PC-3 (cell line): Measurements from ENCODE around the gene POLR2J. TPM values are rescaled to one million over a fixed set of nuclear protein-coding genes. Genes with fewer than 3 reads are reported as not detected.

Source experiments
- ATAC-seq: fragments of 200-7000 bp; cut with Tn5 transposase; 2 replicates; pipeline ENCODE4 v1.9.1; 2020; ENCODE audit warnings: mild to moderate bottlenecking, moderate library complexity
- BruUV-seq: library from RNA; stranded (reverse); fragments of 400-500 nt; replicated peaks from 2 replicates; lab custom pipeline; 2021; lab: Mats Ljungman, UMichigan
- CTCF ChIA-PET: fragments of 300-600 bp; sonication (Branson Sonifier 250); formaldehyde crosslinking; loops from one replicate; lab custom pipeline; 2022; ENCODE audit warnings: antibody characterized with exemption; lab: Charles Lee
- POLR2A ChIA-PET: fragments of 300-600 bp; sonication (Branson Sonifier 250); formaldehyde crosslinking; loops from one replicate; lab custom pipeline; 2022; ENCODE audit warnings: antibody characterized with exemption; ENCODE audit not compliant: unreplicated experiment; lab: Charles Lee
- DNase-seq: peaks from one replicate; pipeline ENCODE4 v3.0.0-alpha.2; 2015
- H2AFZ ChIP-seq: fragments of 300-600 bp; sonication (generic); 2 replicates; pipeline ENCODE4 v1.6.0; 2016; ENCODE audit warnings: antibody characterized with exemption, low read length
- H3F3A ChIP-seq: fragments of 300-600 bp; sonication (generic); one replicate; pipeline ENCODE4 v1.6.0; 2017; ENCODE audit warnings: antibody characterized with exemption, low read length, control low read depth, mild to moderate bottlenecking; ENCODE audit not compliant: unreplicated experiment
- H3K27ac ChIP-seq: fragments of 300-600 bp; sonication (generic); 2 replicates; pipeline ENCODE4 v1.5.1; 2016; ENCODE audit warnings: mild to moderate bottlenecking, low read length
- H3K27me3 ChIP-seq: fragments of 300-600 bp; sonication (generic); 2 replicates; pipeline ENCODE4 v1.6.1; 2016; ENCODE audit warnings: low read length, mixed read lengths
- H3K36me3 ChIP-seq: fragments of 300-600 bp; sonication (generic); 2 replicates; pipeline ENCODE4 v1.6.1; 2016; ENCODE audit warnings: low read depth, mixed run types, low read length, mixed read lengths
- H3K4me1 ChIP-seq: fragments of 300-600 bp; sonication (generic); 2 replicates; pipeline ENCODE4 v1.5.1; 2016; ENCODE audit warnings: low read length; ENCODE audit not compliant: insufficient read depth
- H3K4me2 ChIP-seq: fragments of 300-600 bp; sonication (generic); 2 replicates; pipeline ENCODE4 v1.6.0; 2016; ENCODE audit warnings: low read length
- H3K4me3 ChIP-seq: fragments of 300-600 bp; sonication (generic); 2 replicates; pipeline ENCODE4 v1.5.1; 2016; ENCODE audit warnings: mild to moderate bottlenecking, low read length, mixed read lengths
- H3K79me2 ChIP-seq: fragments of 300-600 bp; sonication (generic); 2 replicates; pipeline ENCODE4 v1.6.1; 2017; ENCODE audit warnings: low read length, mixed read lengths
- H3K9ac ChIP-seq: fragments of 300-600 bp; sonication (generic); 2 replicates; pipeline ENCODE4 v1.6.0; 2016; ENCODE audit warnings: mild to moderate bottlenecking, low read length
- H3K9me2 ChIP-seq: fragments of 300-600 bp; sonication (generic); replicated peaks from 2 replicates; pipeline ENCODE4 v1.6.1; 2016; ENCODE audit warnings: mixed run types, low read length, mixed read lengths
- H3K9me3 ChIP-seq: fragments of 300-600 bp; sonication (generic); 2 replicates; pipeline ENCODE4 v1.6.1; 2016; ENCODE audit warnings: low read length, mixed read lengths
- H4K20me1 ChIP-seq: fragments of 300-600 bp; sonication (generic); 2 replicates; pipeline ENCODE4 v1.6.1; 2016; ENCODE audit warnings: low read length, mixed read lengths
- EZH2 ChIP-seq: fragments of 300-600 bp; sonication (generic); IDR thresholded peaks from one replicate; pipeline ENCODE4 v1.6.1; 2017; ENCODE audit warnings: antibody characterized with exemption, mild to moderate bottlenecking, low read length; ENCODE audit not compliant: unreplicated experiment
- EZH2phosphoT487 ChIP-seq: fragments of 300-600 bp; sonication (generic); IDR thresholded peaks from 2 replicates; pipeline ENCODE4 v1.6.1; 2018; ENCODE audit warnings: mild to moderate bottlenecking, antibody characterized with exemption, low read length, borderline replicate concordance
- intact Hi-C: fragments of 100-400 bp; cut with micrococcal nuclease; formaldehyde crosslinking; loops from 2 replicates; pipeline ENCODE4 v1.9.0; 2023
- total RNA-seq: library from RNA; depleted of rRNA; stranded (reverse); fragments of >200 nt; gene quantifications from 2 replicates; pipeline ENCODE4 v1.2.3, GENCODE V29; 2014
- TF ChIP-seq, protein P1 (sequence below): fragments of 300-600 bp; sonication (generic); conservative IDR thresholded peaks from 2 replicates; pipeline ENCODE4 v1.5.1; 2017; ENCODE audit warnings: antibody characterized with exemption, low read depth, mild to moderate bottlenecking, low read length

Gene POLR2J
- total RNA-seq, 1 experiment from 2014 or later = 101 TPM

DNA sequence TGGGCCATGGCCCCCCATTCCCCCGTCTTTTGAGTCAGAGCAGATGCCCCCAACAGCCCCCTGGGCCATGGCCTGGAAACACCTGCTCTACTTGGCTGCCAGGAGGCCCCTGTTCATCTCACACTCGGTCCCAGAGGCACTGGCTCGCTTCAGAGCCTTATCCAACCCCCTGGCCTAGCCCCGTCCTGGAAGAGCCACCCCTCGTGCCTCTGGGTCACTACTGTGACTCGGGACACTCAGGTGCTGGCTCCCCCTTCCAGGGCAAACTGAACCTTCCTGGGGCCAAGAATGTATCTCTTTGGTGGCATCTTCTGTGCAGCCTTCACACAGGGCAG lies 7.0 kb downstream of the POLR2J start:
- Histone ChIP-seq H3K36me3 (no peaks in the 10 kb centered on the region; the same call in 1 of the 2 replicates), H3K9me3 (no peaks in the 10 kb centered on the region), H3K9me2 (no peaks in the 10 kb centered on the region), H2AFZ (no peak overlapping the region), H3K4me2 (no peak overlapping the region), H3K27ac (no peak overlapping the region), H3K79me2 (no peaks in the 10 kb centered on the region), H3K27me3 (no peaks in the 10 kb centered on the region), H3K9ac (no peak overlapping the region), H3F3A (no peaks in the 10 kb centered on the region), H3K4me3 (no peak overlapping the region), H3K4me1 (no peaks in the 10 kb centered on the region), H4K20me1 (no peaks in the 10 kb centered on the region)
- DNase-seq (no peak), ATAC-seq (no peak)
- no TSS peak for BruUV-seq
- ChIA-PET CTCF (no interaction called here), POLR2A (no interaction called here)
- TF ChIP-seq EZH2phosphoT487 (no peak), EZH2 (no peak)
- TF ChIP-seq, protein P1, sequence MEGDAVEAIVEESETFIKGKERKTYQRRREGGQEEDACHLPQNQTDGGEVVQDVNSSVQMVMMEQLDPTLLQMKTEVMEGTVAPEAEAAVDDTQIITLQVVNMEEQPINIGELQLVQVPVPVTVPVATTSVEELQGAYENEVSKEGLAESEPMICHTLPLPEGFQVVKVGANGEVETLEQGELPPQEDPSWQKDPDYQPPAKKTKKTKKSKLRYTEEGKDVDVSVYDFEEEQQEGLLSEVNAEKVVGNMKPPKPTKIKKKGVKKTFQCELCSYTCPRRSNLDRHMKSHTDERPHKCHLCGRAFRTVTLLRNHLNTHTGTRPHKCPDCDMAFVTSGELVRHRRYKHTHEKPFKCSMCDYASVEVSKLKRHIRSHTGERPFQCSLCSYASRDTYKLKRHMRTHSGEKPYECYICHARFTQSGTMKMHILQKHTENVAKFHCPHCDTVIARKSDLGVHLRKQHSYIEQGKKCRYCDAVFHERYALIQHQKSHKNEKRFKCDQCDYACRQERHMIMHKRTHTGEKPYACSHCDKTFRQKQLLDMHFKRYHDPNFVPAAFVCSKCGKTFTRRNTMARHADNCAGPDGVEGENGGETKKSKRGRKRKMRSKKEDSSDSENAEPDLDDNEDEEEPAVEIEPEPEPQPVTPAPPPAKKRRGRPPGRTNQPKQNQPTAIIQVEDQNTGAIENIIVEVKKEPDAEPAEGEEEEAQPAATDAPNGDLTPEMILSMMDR = no peak
- intact Hi-C loops = no loop called here

DNA sequence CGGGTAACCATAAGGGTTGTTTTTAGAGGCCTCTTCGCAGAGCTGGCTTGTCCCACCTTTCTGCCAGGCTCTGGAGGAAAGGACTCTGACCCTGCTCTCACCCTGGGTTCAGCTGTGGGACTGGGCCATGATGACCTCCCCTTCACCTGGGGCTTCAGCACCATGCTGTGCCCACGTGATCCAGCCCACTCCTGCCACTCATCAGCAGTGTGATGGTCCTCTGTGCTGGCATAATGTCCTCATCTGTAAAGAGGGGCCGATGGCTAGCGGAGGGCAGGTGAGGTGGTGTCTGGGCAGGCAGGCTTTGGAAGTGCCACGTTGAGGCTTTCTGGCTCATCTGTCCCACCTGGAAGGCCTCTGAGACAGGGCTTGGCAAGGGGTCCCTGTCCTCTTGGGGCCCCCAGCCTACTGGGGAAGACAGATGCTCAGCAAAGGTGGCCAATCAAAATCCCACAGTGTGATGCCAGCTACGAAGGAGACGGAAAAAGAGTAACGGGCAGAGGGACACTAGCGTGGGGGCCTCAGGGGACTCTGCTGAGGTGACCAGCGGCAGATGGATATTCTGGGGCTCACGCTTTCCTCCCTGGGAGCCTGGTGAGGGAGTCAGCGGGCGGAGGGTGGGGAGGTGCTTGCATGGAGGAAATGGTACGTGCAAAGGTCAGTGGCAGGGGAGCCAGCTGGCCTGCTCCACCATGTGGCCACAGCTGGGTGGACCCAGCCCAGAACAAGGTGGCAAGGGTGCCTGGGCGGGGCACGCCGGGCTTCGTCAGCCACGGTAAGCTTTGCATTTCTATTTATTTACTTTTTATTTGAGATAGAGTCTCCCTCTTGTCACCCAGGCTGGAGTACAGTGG lies 8.5 kb downstream of the POLR2J start:
- H3K27ac ChIP-seq = no peak overlapping the region
- H3K4me3 ChIP-seq = no peak overlapping the region
- intact Hi-C loops = no loop called here
- no peaks in the 10 kb centered on the region for H3K9me2 ChIP-seq
- no peak overlapping the region for H2AFZ ChIP-seq
- no peak overlapping the region for H3K4me2 ChIP-seq
- H3K9me3 ChIP-seq = no peaks in the 10 kb centered on the region
- no peaks in the 10 kb centered on the region for H4K20me1 ChIP-seq
- DNase-seq (no peak), ATAC-seq (no peak)
- H3F3A ChIP-seq = no peaks in the 10 kb centered on the region
- H3K27me3 ChIP-seq = no peaks in the 10 kb centered on the region
- CTCF ChIA-PET = no interaction called here
- BruUV-seq = no TSS peak
- H3K36me3 ChIP-seq = no peaks in the 10 kb centered on the region; the same call in 1 of the 2 replicates
- TF ChIP-seq EZH2phosphoT487 (no peak), EZH2 (no peak)
- TF ChIP-seq, protein P1 = no peak
- peaks cover 7% of the 10 kb centered on the region for H3K79me2 ChIP-seq
- POLR2A ChIA-PET = no interaction called here
- H3K4me1 ChIP-seq = peaks cover 6% of the 10 kb centered on the region; the same call in 1 of the 2 replicates
- no peak overlapping the region for H3K9ac ChIP-seq

DNA sequence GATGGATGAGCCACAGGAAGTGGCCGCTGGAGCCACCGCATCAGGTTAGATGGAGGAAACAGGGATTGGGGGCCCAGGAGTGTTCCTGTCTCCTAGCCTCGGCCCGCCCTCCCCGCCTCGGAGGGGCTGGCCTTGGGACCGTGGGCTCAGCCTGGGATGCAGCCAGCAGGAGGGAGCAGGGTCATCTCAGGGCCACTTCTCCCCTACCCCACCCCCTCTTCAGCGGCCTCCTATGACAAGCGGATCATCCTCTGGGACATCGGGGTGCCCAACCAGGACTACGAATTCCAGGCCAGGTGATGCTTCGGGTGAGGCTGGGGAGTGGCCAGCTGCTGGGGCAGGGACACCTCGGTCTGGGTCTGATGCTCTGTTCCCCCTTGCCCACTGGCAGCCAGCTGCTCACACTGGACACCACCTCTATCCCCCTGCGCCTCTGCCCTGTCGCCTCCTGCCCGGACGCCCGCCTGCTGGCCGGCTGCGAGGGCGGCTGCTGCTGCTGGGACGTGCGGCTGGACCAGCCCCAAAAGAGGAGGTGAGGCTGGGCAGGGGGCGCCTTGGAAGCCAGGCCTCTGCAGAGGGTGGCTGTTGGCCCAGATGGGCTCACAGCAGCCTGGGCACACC lies 9.3 kb downstream of the POLR2J start:
- intact Hi-C loops = no loop called here
- CTCF ChIA-PET = no interaction called here
- no peak overlapping the region for H3K4me2 ChIP-seq
- ATAC-seq = no peak
- BruUV-seq = no TSS peak
- H3K4me1 ChIP-seq = peaks cover 6% of the 10 kb centered on the region; the same call in 1 of the 2 replicates
- no peaks in the 10 kb centered on the region for H3K9me2 ChIP-seq
- no peak overlapping the region for H3K4me3 ChIP-seq
- H3K27ac ChIP-seq = no peak overlapping the region
- POLR2A ChIA-PET = no interaction called here
- H4K20me1 ChIP-seq = no peaks in the 10 kb centered on the region
- no peaks in the 10 kb centered on the region for H3K9me3 ChIP-seq
- TF ChIP-seq EZH2 (no peak), EZH2phosphoT487 (no peak)
- TF ChIP-seq, protein P1 = no peak
- no peaks in the 10 kb centered on the region for H3K27me3 ChIP-seq
- H2AFZ ChIP-seq = no peak overlapping the region
- no peaks in the 10 kb centered on the region for H3F3A ChIP-seq
- H3K36me3 ChIP-seq = no peaks in the 10 kb centered on the region; the same call in 1 of the 2 replicates
- H3K9ac ChIP-seq = no peak overlapping the region
- no peak for DNase-seq
- peaks cover 12% of the 10 kb centered on the region for H3K79me2 ChIP-seq
